Endothelial cell of umbilical vein (primary cell): ENCODE data around the gene CEP78. TPM values are rescaled to one million over a fixed set of nuclear protein-coding genes. Genes with fewer than 3 reads are reported as not detected.

ENCODE experiments used
- BruUV-seq: library from RNA; stranded (reverse); fragments of 400-500 nt; replicated peaks from 2 replicates; lab custom pipeline; 2021; lab: Mats Ljungman, UMichigan
- CTCF ChIA-PET: fragments of 300-600, 350-600 bp; sonication (Branson Sonifier 250); formaldehyde crosslinking; loops from one replicate; lab custom pipeline; 2021; ENCODE audit warnings: antibody characterized with exemption, inconsistent platforms; lab: Charles Lee
- POLR2A ChIA-PET: fragments of 300-600, 350-600 bp; sonication (Branson Sonifier 250); formaldehyde crosslinking; loops from one replicate; lab custom pipeline; 2021; ENCODE audit warnings: antibody characterized with exemption, inconsistent platforms; lab: Charles Lee
- DNase-seq: peaks from one replicate; pipeline ENCODE4 v3.0.0-alpha.2; 2011; ENCODE audit warnings: low read depth, low spot score
- FAIRE-seq: peaks from 2 replicates; lab custom pipeline; 2011; peaks lifted over from hg19 to GRCh38; lab: Jason Lieb, UNC
- H2AFZ ChIP-seq: 2 replicates; pipeline ENCODE4 v1.6.0; 2012; ENCODE audit warnings: low read depth, low read length, control low read depth, inconsistent platforms
- H3K27ac ChIP-seq: 2 replicates; pipeline ENCODE4 v1.5.1; 2011; ENCODE audit warnings: low read depth, mild to moderate bottlenecking, control low read depth, low read length, moderate library complexity; ENCODE audit not compliant: insufficient read depth
- H3K27me3 ChIP-seq, 2 experiments: 2 replicates each; pipeline versions ENCODE4 v1.6.0 to v1.6.1; 2011; ENCODE audit warnings: low read length in 2 of 2, mixed read lengths in 1 of 2; ENCODE audit not compliant: control insufficient read depth in 2 of 2, insufficient read depth in 2 of 2
- H3K36me3 ChIP-seq, 2 experiments: 2 replicates in 1 of 2; 3 replicates in 1 of 2; pipeline ENCODE4 v1.5.1; 2011; ENCODE audit warnings: low read length in 2 of 2, mild to moderate bottlenecking in 1 of 2, moderate library complexity in 1 of 2; ENCODE audit not compliant: control insufficient read depth in 2 of 2, insufficient read depth in 2 of 2; ENCODE audit errors: extremely low read depth in 1 of 2
- H3K4me1 ChIP-seq: 3 replicates; pipeline ENCODE4 v1.5.1; 2011; ENCODE audit warnings: mild to moderate bottlenecking, low read length; ENCODE audit not compliant: control insufficient read depth, insufficient read depth; ENCODE audit errors: extremely low read depth
- H3K4me2 ChIP-seq: 2 replicates; pipeline ENCODE4 v1.6.1; 2011; ENCODE audit warnings: low read length, control low read depth, mixed read lengths; ENCODE audit not compliant: insufficient read depth
- H3K4me3 ChIP-seq, 3 experiments: fragments of 200-600 bp in 1 of 3; sonication (generic), shearing (Covaris generic) in 1 of 3; replicated peaks in 1 of 3; 2 replicates each; pipeline ENCODE4 v1.5.1; 2011 to 2016; ENCODE audit warnings: control low read depth in 3 of 3, low read length in 3 of 3, mild to moderate bottlenecking in 2 of 3, inconsistent platforms in 1 of 3, low read depth in 1 of 3, moderate library complexity in 1 of 3; ENCODE audit not compliant: insufficient read depth in 1 of 3
- H3K79me2 ChIP-seq: 2 replicates; pipeline ENCODE4 v1.6.0; 2012; ENCODE audit warnings: low read length, inconsistent platforms; ENCODE audit not compliant: control insufficient read depth, insufficient read depth
- H3K9ac ChIP-seq: replicated peaks from 2 replicates; pipeline ENCODE3; 2011; ENCODE audit warnings: low read length, control low read depth; ENCODE audit not compliant: insufficient read depth; ENCODE audit errors: extremely low read depth
- H3K9me1 ChIP-seq: replicated peaks from 3 replicates; pipeline ENCODE4 v1.6.0; 2011; ENCODE audit warnings: mild to moderate bottlenecking, low read length; ENCODE audit not compliant: control insufficient read depth, insufficient read depth; ENCODE audit errors: extremely low read depth
- H3K9me3 ChIP-seq: replicated peaks from 2 replicates; pipeline ENCODE4 v1.5.1; 2012; ENCODE audit warnings: low read length, inconsistent platforms; ENCODE audit not compliant: control insufficient read depth, insufficient read depth
- H4K20me1 ChIP-seq: replicated peaks from 2 replicates; pipeline ENCODE3; 2011; ENCODE audit warnings: mild to moderate bottlenecking, low read length; ENCODE audit not compliant: control insufficient read depth, insufficient read depth; ENCODE audit errors: extremely low read depth
- EZH2 ChIP-seq: IDR thresholded peaks from 2 replicates; pipeline ENCODE4 v1.6.1; 2012; ENCODE audit warnings: borderline replicate concordance, low read depth, mild to moderate bottlenecking, moderate library complexity, low read length, inconsistent platforms; ENCODE audit not compliant: severe bottlenecking
- FOS ChIP-seq: IDR thresholded peaks from 2 replicates; pipeline ENCODE4 v1.6.1; 2011; ENCODE audit warnings: mild to moderate bottlenecking, low read length, moderate library complexity, borderline replicate concordance; ENCODE audit not compliant: insufficient read depth
- GATA2 ChIP-seq: IDR thresholded peaks from 2 replicates; pipeline ENCODE4 v1.7.0; 2011; ENCODE audit warnings: low read depth, mild to moderate bottlenecking, moderate library complexity, mixed read lengths, low read length; ENCODE audit not compliant: insufficient read length, insufficient read depth
- JUN ChIP-seq: IDR thresholded peaks from 2 replicates; pipeline ENCODE4 v1.6.1; 2011; ENCODE audit warnings: borderline replicate concordance, low read depth; ENCODE audit not compliant: insufficient read length, insufficient read depth
- MYC ChIP-seq: IDR thresholded peaks from one replicate; pipeline ENCODE4 v1.6.1; 2011; ENCODE audit warnings: mild to moderate bottlenecking, low read depth, low read length
- POLR2A ChIP-seq: IDR thresholded peaks from 2 replicates; pipeline ENCODE4 v1.6.1; 2012; ENCODE audit warnings: low read depth, mild to moderate bottlenecking, control low read depth, low read length
- POLR2AphosphoS5 ChIP-seq: IDR thresholded peaks from 2 replicates; pipeline ENCODE4 v1.6.1; 2012; ENCODE audit warnings: low read depth, mild to moderate bottlenecking, control low read depth, low read length, moderate library complexity; ENCODE audit not compliant: insufficient read depth
- dilution Hi-C: fragments of 300-500 bp; cut with MboI; formaldehyde crosslinking; loops from one replicate; pipeline ENCODE4 v1.15.0; 2019; ENCODE audit warnings: low sequenced_read_pairs; ENCODE audit not compliant: extremely low pct_ligation_motif_present
- intact Hi-C: fragments of 100-400 bp; cut with micrococcal nuclease; formaldehyde crosslinking; loops from one replicate; pipeline ENCODE4 v1.10.0; 2022
- polyA plus RNA-seq, 4 experiments: library from polyadenylated mRNA; depleted of rRNA in 3 of 4; stranded (reverse) in 3 of 4; unstranded in 1 of 4; fragments of >200 nt; gene quantifications; 2 replicates each; pipeline versions ENCODE4 v1.2.1 to v1.2.3, GENCODE V29; 2011 to 2012; ENCODE audit warnings: missing spikeins in 1 of 4
- total RNA-seq: library from RNA; stranded (reverse); gene quantifications from 2 replicates; pipeline ENCODE4 v1.2.3, GENCODE V29; 2021
- TF ChIP-seq, protein P1 (sequence below): IDR thresholded peaks from 2 replicates; pipeline ENCODE4 v1.6.1; 2011; ENCODE audit not compliant: insufficient read depth, insufficient read length
- TF ChIP-seq, protein P2 (sequence below), 2 donors: IDR thresholded peaks; 1 replicate in 1 of 2; 2 replicates in 1 of 2; pipeline ENCODE4 v1.5.1; 2011; ENCODE audit warnings: low read length in 2 of 2, mild to moderate bottlenecking in 2 of 2, moderate library complexity in 2 of 2, control low read depth in 1 of 2, inconsistent platforms in 1 of 2, low read depth in 1 of 2; ENCODE audit not compliant: insufficient read depth in 1 of 2; ENCODE audit errors: extremely low read depth in 1 of 2

CEP78 gene
- total and polyA plus RNA-seq, 2 donors (not counting 3 experiments of a cell fraction or from before 2014, with no cell fraction given): 6.5 to 35.9 TPM

- ChIA-PET POLR2A (no interaction called here), CTCF (no interaction called here)
- no TSS peak for BruUV-seq
- DNase-seq (no peak), FAIRE-seq (no peak)
- intact Hi-C loops: no loop called here
- no peaks in the 10 kb centered on the region for H3K79me2 ChIP-seq
- H3K9ac ChIP-seq: no peak overlapping the region
- peaks cover 0 to 8% of the 10 kb centered on the region in 2 experiments for H3K27me3 ChIP-seq
- no peak overlapping the region for H3K27ac ChIP-seq
- no peaks in the 10 kb centered on the region for H4K20me1 ChIP-seq
- TF ChIP-seq FOS: no peak
- TF ChIP-seq MYC: no peak
- no peak for TF ChIP-seq GATA2
- TF ChIP-seq POLR2AphosphoS5: no peak
- TF ChIP-seq JUN: no peak
- TF ChIP-seq POLR2A: no peak
- TF ChIP-seq, protein P1, sequence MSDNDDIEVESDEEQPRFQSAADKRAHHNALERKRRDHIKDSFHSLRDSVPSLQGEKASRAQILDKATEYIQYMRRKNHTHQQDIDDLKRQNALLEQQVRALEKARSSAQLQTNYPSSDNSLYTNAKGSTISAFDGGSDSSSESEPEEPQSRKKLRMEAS: no peak
- TF ChIP-seq, protein P2, sequence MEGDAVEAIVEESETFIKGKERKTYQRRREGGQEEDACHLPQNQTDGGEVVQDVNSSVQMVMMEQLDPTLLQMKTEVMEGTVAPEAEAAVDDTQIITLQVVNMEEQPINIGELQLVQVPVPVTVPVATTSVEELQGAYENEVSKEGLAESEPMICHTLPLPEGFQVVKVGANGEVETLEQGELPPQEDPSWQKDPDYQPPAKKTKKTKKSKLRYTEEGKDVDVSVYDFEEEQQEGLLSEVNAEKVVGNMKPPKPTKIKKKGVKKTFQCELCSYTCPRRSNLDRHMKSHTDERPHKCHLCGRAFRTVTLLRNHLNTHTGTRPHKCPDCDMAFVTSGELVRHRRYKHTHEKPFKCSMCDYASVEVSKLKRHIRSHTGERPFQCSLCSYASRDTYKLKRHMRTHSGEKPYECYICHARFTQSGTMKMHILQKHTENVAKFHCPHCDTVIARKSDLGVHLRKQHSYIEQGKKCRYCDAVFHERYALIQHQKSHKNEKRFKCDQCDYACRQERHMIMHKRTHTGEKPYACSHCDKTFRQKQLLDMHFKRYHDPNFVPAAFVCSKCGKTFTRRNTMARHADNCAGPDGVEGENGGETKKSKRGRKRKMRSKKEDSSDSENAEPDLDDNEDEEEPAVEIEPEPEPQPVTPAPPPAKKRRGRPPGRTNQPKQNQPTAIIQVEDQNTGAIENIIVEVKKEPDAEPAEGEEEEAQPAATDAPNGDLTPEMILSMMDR (IDR thresholded peaks at IDR 0.05; ENCODE audit: extremely low read depth in 1 of 2, insufficient read depth in 1 of 2, low read depth in 1 of 2, low read length in 2 of 2): no peak
- no peak for TF ChIP-seq EZH2
- no peaks in the 10 kb centered on the region for H3K36me3 ChIP-seq
- H2AFZ ChIP-seq: no peak overlapping the region
- H3K9me1 ChIP-seq: no peaks in the 10 kb centered on the region
- H3K4me3 ChIP-seq: no peak overlapping the region
- no peaks in the 10 kb centered on the region for H3K4me1 ChIP-seq
- H3K9me3 ChIP-seq: no peaks in the 10 kb centered on the region
- H3K4me2 ChIP-seq: no peak overlapping the region
- dilution Hi-C loops: no loop called here
Observed at GRCh38 chr9:78289474-78289873, 53.6 kb downstream of the CEP78 start.
